Medulla oblongata (tissue), 1 donor: ENCODE measurements around the gene FAM184B.

ENCODE experiments used
- DNase-seq: peaks from one replicate; pipeline ENCODE4 v3.0.0-alpha.2; 2015; ENCODE audit errors: extremely low spot score

Gene FAM184B

DNA sequence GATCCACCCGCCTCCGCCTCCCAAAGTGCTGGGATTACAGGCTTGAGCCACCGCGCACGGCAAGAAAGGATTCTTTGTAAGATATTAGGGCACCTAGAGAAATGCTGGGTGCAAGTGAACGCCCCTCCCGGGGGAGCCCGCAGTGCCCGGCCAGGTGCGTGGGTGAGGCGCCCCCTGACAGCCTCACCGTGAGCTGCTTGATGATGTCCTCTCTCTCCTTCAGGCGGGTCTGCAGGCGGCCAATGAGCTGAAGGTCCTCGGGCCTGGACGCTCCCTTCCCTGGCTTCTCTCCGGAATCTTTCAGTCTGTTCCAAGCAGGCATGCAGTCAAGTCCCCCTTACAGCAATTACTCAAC, 145.1 kb downstream of the FAM184B start:
- DNase-seq: no peak

DNA sequence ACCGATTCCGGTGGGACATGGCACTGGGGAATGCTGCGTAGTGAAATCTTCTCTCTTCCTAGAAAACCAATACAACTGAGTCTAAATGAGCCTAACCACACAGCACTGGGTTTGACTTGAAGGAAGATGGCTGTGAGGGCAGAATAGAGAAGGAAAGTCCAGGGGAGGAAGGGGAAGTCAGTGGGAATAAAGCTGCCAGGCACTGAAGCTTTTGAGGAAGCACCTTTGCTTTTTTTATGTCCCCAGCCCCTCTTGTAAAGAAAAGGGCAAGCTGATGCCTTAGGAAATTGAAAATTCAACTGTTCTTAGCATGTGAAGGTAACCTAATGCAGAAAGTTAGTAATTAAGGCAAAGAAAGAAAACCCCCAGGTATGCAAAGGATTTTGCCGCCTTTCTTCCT, 146.4 kb downstream of the FAM184B start:
- no peak for DNase-seq

DNA sequence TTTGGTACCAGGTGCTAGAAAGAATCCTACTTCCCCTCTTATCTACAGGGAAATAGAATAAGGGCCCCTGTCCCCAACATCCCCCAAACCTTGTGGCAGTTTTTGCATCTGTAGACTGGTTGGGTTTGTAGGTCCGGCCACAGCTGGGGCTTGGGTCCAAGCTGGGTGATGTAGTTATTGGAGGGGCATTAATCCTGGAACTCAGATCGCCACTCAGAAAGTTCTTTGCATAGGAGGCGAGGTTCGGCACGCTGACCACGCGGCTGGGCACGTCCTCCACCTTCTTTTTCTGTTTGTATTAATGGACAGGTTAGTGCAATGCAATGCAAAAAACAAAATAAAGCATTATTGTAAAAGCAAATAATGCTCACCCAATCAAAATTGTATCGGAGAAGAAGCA, 147.8 kb downstream of the FAM184B start:
- DNase-seq: no peak

DNA sequence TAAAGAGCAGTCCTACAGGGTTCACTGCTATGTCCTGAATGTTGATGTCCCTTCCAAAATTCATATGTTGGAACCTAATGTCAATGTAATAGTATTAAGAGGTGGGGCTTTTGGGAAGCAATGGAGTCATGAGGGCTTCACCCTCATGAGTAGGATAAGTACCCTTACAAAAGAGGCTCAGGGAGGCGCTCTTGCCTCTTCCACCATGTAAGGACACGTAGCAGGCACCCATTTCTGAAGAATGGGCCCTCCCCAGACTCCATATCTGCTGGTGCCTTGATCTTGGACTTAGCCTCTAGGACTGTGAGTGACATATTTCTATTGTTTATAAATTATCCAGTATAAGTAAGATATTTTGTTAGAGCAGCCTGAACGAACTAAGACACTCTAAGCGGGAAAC, 151.2 kb downstream of the FAM184B start:
- DNase-seq: no peak

DNA sequence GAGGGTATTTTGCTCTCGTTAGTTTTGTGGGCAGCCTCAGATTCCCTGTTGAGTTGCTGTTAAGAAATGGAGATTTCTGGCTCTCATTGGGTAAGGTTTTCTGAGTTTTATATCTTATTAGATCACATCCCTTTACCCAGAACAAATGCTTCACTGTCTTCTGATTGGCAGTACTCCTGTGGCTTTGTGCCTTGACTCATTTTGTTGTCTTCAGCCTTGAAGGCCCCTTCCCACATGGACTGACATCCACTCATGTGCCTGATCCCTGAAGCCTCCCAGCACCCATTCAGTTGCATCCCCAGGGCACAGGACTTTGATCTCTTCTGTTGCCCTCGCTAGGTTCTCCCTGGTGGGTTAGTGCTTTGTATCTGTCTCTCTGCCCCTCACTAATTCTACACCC, 156.6 kb downstream of the FAM184B start:
- DNase-seq: peak; percentile 45

DNA sequence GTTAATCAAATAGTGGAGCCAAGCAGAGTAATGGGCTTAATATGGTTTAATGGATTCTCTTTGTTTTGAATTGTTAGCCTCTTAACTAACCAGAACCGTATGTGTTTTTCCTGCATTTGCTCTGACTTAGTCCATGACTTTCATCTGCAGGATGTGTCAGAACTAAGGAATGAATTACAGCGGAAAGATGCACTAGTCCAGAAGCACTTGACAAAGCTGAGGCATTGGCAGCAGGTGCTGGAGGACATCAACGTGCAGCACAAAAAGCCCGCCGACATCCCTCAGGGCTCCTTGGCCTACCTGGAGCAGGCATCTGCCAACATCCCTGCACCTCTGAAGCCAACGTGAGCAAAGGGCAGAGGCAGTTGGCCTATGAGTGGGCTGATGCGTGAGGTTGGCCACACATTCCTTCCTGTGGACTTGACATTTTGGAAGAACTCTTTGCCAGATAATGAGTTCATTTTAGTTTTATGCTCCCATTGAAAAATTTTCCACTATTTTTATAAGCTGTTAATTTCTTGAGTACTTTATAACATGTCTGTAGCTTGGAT, 157.9 kb downstream of the FAM184B start:
- DNase-seq: no peak

DNA sequence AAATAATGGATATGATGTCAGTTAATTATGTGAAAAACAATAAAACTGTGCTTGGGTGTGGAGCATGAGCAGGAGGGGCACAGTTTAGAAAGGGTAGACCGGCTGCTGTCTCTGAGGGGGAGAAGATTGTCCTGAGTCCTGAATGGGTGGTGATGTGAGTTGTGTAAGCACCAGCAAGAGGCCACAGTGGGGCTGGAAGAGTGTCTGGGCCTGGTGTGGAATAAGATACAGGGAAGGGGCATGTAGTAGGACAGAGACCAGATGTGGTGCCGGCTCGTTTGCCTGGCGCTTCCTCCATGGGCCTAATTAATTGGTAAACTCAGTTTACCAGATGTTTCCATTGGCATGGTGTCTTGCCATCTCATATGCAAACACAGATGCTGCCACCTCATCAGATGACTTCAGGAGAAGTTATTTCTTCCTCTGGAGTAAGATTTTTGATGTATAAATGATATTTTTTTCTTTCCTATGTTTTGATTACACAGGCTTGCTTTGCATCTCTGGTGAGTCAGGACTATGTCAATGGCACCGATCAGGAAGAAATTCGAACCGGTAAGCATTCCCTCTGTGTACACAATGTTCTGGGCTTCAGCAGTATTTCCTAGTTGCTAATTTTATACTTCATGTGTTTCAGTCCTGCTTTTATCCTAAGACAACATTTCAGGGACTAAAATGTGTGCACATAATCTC, 161.9 kb downstream of the FAM184B start:
- no peak for DNase-seq

DNA sequence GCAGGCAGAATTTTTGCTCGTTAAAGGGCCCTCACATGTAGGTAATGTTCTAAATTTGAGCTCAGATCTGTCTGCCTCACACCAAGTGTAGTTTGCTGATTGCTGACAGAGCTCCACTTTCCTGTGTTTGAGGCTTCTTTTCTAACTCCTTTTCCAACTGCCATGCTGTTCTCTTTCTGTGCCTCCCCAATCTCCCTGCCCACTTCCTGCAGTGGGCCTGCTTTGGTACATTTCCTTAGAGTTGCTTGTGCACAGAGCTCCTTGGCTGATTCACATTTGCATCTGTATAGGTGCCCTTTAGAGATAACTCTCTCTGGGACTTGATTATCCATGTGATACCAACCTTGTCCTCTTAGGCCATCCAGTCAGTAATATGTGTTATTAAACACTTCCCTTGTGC, 162.5 kb downstream of the FAM184B start:
- no peak for DNase-seq

DNA sequence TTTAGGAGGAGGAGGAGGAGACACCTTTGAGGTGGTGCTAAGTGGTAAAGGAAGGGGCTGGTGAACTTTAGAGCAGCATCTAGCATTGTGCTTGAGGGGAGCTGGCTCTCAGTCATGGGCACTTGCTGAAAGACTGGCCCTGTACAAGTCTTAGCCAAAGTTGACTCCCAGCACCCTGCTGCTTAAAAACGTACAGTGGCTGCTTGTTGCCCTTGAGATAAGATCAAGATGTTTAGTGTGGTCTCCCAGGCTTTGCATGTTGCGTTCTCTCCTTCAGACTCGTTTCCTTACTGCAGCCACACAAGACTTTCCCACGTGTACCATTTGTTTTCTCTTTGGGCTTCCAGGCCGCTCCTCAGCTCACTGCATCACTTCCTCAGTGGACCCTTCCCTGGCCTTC, 165.1 kb downstream of the FAM184B start:
- no peak for DNase-seq

DNA sequence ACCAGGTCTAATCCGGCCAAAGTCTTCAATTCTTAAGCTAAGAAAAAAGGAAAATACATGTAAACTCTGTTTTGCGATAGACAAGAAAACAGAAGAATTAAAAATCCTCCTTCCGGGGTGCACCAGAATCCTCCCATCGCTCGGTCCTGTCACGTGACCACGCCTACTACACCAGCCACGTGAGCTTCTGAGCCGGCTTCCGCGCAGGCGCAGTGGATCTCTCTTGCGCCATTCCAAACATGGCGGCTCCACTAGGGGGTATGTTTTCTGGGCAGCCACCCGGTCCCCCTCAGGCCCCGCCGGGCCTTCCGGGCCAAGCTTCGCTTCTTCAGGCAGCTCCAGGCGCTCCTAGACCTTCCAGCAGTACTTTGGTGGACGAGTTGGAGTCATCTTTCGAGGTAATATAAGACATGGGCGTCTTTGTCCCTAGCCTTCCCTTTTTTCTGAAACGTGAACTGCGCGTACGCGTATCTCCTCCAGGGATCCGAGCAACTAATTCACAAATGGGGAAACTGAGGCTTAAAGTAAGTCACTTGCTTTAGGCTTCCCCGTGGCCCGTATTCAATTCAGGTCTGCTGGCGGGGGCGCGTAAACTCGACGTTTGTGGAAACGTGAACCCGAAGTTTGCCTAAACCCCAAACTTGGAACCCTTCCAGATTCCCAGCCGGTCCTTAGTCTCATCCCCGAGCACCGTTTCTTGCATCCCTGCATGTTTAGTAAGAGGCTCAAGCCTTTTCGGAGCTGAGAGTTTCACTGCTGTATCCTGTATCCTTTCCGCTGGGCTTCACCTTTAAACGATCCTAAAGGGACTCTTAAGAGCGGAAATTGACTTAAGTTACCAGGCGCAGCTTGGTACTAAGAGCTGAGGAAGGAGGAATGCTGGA, 166.8 kb downstream of the FAM184B start, which contains the start of gene MED28:
Gene MED28, plus strand, starts transcription at position 226 of the 884 bp plus-strand sequence. Its CDS starts 14 bp downstream, at position 240.
- DNase-seq: peak; percentile 98

DNA sequence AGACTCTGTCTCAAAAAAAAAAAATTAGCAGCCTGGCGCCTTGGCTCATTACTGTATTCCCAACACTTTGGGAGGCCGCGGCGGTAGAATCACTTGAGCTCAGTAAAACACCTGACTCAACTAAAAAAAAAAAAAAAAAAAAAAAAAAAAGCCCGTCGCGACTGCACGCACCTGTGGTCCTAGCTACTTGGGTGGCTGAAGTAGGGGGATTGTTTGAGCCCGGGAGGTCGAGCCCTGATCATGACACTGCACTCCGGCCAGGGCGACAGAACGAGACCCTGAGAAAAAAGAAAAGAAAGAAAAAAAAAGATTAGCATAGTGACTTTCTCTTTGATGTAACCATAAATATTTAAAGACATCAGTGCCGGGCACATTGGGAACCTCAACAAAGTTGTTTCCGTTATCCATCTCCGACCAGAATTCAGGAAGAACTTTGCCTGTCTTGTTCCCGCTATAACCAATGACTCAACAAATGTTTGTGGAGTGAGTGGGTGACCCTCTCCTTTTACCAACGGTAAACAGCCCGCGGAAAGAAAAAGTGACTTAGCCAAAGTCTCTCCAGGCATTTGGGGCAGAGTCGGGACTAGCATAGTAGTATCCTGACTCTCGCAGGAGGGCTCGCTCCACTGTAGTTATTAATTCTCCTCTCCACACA, 167.5 kb downstream of the FAM184B start:
- peak; percentile 30 for DNase-seq

DNA sequence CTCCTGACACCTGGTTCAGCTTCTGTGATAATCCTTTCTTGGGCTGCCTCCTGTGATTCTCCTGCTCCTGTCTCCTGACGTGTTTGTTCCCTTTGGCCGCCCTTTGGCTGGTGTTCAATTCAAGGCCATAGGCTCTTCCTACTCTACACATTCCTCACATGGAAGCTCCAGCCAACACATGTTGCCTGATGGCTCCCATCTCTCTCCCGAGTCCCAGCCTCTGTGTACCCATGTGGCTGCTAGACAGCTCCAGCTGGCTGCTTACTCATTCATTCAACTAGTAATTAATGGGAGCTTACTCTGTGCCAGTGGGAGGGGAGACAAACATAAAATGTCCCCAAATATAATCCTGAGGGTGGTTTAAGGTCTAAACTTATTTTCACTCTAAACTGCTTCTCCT, 176.2 kb downstream of the FAM184B start:
- DNase-seq: no peak

DNA sequence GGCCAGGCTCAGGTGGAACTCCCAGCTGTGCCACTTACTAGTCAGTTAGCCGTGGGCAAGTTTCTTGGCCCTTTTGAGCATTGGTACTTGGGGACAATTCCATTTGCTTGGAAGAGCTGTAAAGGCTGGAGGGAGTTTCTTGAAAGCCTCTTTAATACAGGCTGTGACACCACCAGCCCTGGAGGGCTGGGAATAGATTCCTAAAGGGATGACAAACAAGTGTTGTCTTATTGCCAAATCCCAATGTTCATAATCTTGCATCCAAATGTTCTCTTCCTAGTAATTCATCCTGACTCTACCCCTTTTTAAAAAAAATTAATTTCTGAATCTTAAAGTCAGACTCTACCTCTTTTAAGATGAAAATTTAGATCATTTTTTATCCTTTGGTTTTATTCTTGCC, 181.6 kb downstream of the FAM184B start:
- peak; percentile 47 for DNase-seq

DNA sequence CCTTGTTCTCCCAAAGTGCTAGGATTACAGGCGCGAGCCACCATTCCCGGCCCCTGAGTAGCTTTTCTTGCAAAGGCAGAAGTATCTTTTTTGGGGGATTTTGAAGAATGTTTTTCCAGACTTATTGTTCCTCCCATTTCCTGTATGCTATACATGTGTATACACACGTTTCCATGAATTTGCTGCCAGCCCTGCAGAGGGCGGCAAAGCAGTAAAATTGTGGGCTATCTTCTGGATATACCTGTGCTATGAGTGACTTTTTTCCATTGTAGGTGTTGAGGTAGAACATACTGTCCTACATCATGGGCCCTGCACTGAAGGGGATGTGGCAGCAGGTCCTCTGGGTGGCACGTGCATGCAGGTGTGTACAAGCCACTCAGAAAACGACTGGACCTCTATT, 183.9 kb downstream of the FAM184B start:
- no peak for DNase-seq

DNA sequence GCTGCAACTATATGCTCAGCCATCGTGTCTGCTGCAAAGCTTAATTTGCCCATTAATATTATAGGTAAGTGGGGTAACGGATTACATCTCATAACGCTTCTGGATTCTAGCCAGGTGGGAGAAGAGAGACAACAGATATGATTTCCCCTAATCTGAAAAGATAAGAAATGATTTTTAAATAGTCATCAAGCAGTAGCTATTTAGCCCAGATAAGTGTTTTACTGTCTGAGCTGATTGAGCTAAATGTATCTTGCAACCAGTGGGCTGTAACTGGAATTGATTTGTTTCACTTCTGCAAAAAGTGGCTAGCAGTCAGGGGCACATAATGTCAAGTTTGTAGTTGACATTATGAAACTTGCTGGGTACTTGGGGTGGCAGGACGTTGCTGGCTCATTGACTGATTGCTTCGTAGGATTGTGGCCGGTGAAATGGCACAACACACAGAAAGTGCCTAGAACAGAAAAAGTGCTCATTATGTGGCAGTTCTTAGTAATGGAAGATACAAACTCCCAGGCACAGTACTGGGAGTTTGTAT, 185.9 kb downstream of the FAM184B start:
- peak; percentile 52 for DNase-seq

DNA sequence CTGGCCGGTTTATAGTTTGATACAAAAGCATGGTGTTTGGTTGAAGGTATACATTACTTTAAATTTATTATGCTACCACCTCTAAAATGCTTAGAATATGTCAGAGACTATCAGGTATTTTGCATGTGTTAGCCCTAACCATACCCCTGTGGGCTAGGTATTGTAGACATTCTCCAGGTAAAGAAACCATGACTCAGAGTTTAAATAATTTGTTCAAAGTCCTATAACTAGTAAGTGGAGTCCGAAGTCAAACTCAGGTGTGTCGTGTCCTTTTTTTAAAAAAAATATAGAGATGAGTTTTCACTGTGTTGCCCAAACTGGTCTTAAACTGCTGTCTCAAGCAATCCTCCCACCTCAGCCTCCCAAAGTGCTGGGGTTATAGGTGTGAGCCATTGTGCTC, 192.1 kb downstream of the FAM184B start:
- no peak for DNase-seq

DNA sequence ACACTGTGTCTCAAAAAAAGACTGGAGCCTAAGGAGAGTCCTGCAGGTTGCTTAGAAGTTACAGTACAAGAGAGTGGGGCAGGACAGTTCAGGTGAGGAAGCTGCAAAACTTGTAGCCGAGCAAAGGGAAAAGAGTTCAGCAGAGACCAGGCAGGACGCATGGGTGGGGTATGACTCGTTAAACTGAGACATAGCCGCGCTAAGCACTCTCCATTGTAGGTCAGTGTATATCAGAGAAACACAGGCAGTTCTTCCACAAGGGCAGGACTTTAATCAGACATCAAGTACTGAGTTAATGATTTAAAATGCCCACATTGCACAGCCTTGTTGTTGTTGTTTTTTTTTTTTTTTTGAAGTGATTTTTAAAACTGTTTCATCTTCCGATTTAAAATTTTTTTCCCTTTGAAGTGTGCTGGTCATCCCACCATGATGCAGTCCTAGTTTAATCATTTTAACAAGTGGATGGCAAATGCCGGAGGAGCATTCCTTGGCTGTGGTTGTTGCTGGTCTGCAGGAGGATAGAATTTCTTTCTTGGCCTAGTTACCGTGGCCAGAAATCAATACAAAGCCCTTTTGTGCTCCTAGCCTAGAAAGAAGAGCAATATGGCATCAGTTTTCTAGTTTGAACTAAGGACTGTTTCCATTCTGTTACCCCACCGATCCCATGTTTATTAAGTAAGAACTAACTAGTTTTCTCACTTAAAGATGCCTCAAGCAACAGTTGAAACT, 194.2 kb downstream of the FAM184B start:
- peak; percentile 64 for DNase-seq

DNA sequence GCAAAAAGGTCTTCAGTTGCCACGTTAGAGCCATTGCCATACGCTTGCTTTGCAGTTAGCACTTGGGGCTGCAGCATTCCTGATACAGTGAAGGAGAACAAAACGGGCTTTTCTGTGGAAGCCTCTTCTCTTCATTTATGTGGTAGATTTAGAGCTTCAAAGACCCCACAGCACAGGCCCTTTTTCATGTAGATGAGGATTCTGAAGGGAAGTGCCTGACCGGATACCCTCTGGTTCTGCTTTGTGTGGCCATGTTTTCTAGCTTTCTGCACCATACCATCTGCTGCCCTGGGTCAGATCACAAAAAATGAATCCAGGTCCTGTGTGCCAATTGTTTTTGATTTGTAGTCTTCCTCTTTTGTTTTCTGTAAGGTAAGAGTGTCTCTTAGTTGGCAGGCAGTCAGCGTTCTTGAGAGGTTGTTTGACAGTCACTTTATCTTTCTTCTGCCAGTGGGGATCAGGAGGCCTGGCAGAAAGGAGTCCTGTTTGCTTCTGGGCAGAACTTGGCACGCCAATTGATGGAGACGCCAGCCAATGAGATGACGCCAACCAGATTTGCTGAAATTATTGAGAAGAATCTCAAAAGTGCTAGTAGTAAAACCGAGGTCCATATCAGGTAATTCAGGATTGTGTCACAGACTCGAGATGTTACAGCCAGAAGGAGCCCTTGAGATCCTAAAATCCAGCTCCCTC, 196.8 kb downstream of the FAM184B start:
- DNase-seq: peak; percentile 36

DNA sequence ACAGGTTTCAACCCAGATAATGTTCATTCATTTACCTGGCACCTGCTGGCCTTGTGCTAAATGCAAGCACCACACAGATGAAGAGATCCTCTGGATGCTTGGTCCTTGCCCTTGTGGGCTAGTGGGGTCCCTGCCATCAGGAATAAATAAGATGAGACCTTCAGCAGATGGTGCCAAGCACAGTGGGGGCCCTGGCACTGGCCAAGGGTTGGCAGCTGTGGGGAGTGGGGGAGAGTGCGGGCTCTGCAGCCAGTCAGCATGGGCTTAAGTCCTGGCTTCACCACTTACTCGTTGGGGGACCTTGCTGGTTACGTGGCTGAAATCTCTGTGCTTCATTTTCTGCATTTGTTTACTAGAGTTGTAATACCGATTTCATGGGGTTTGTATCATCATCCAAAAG, 197.5 kb downstream of the FAM184B start:
- DNase-seq: no peak

DNA sequence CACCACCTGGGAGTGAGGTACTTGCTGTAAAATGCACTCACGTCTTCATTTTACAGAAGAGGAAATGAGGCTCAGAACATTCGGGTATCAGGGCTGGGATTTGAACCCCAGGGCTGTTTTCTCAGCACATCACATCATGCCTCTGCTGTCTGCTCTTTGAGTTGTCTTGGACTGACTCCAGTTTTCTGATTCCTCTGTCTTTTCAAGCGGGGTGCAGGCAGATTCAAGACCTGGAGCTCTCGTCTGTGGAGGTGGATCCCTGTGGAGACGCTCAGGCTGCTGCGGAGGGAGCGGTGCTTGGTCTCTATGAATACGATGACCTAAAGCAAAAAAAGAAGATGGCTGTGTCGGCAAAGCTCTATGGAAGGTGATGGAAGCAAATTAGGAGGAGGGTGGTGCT, 198.1 kb downstream of the FAM184B start:
- DNase-seq: no peak

DNA sequence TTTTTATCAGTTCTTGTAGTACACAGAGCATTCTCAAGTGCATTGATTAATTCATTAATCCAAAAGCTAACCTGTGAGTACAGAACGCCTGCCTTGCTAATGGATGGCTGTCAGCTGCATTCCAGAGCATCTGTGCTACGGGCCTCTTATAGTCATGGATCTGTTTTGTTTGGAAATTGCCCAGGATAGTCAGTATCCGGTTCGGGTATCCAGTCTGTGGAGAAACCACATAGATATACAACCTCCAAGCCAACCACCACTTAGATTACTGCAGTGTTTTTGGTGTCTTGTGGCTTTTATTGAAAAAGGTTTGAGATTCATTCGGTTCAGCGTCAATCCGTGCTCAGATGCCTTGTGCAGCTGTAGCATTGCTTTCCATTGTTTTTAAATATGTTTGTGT, 200.5 kb downstream of the FAM184B start:
- no peak for DNase-seq
